HCT116 (cell line): ENCODE data around the gene STK24. TPM values are rescaled to one million over a fixed set of nuclear protein-coding genes. Genes with fewer than 3 reads are reported as not detected.
A peak's percentile ranks its signal among the peaks of the same experiment; 100 is the strongest.

Experiments
- ATAC-seq: fragments of 200-7000 bp; cut with Tn5 transposase; 2 replicates; pipeline ENCODE4 v1.9.1; 2020; ENCODE audit warnings: mild to moderate bottlenecking, moderate library complexity
- BruUV-seq: library from RNA; stranded (reverse); fragments of 400-500 nt; replicated peaks from 2 replicates; lab custom pipeline; 2021; lab: Mats Ljungman, UMichigan
- CTCF ChIA-PET: fragments of 300-600 bp; sonication (Branson Sonifier 250); formaldehyde crosslinking; loops from one replicate; lab custom pipeline; 2021; ENCODE audit warnings: antibody characterized with exemption; lab: Charles Lee
- POLR2A ChIA-PET: fragments of 300-600, 350-600 bp; sonication (Branson Sonifier 250); formaldehyde crosslinking; loops from one replicate; lab custom pipeline; 2021; ENCODE audit warnings: antibody characterized with exemption; lab: Charles Lee
- RAD21 ChIA-PET, 2 experiments: fragments of 300-600 bp; sonication (Branson Sonifier 250); formaldehyde crosslinking; loops; one replicate each; lab custom pipeline; 2023; ENCODE audit warnings: low total read pairs in 2 of 2; ENCODE audit not compliant: uncharacterized antibody in 2 of 2, unreplicated experiment in 2 of 2, low non-redundant PET in 1 of 2; lab: Charles Lee
- DNase-seq: peaks from one replicate; pipeline ENCODE4 v3.0.0-alpha.2; 2010; ENCODE audit warnings: low read depth, low spot score
- H2AFZ ChIP-seq: fragments of 200-600 bp; shearing (Covaris generic), sonication (generic); 2 replicates; pipeline ENCODE4 v1.6.1; 2017; ENCODE audit warnings: low read depth, mixed run types, mixed read lengths, antibody characterized with exemption, low read length; ENCODE audit not compliant: poor library complexity, severe bottlenecking
- H3K27ac ChIP-seq: 2 replicates; pipeline ENCODE4 v1.5.1; 2012; ENCODE audit warnings: low read depth, low read length
- H3K27me3 ChIP-seq: fragments of 200-600 bp; sonication (generic); 2 replicates; pipeline ENCODE4 v1.6.1; 2016; ENCODE audit warnings: mixed run types, low read length, mixed read lengths; ENCODE audit not compliant: insufficient read depth
- H3K36me3 ChIP-seq, 2 experiments: fragments of 200-500 bp in 1 of 2; fragments of 200-600 bp in 1 of 2; sonication (Bioruptor generic) in 1 of 2; sonication (generic) in 1 of 2; 2 replicates each; pipeline versions ENCODE4 v1.5.1 to v1.6.1; 2014 to 2016; ENCODE audit warnings: low read length in 2 of 2, inconsistent platforms in 1 of 2, mixed read lengths in 1 of 2, mixed run types in 1 of 2; ENCODE audit not compliant: insufficient read depth in 2 of 2, control insufficient read depth in 1 of 2
- H3K4me1 ChIP-seq, 2 experiments: fragments of 200-600 bp in 1 of 2; sonication (generic) in 1 of 2; 2 replicates each; pipeline versions ENCODE4 v1.5.1 to v1.6.1; 2012 to 2017; ENCODE audit warnings: low read length in 2 of 2, inconsistent platforms in 1 of 2, mild to moderate bottlenecking in 1 of 2, mixed read lengths in 1 of 2, mixed run types in 1 of 2, moderate library complexity in 1 of 2; ENCODE audit not compliant: insufficient read depth in 2 of 2, control insufficient read depth in 1 of 2
- H3K4me2 ChIP-seq: fragments of 200-600 bp; sonication (generic); 2 replicates; pipeline ENCODE4 v1.6.1; 2017; ENCODE audit warnings: mixed run types, low read length, mixed read lengths
- H3K4me3 ChIP-seq, 2 experiments: fragments of 200-600 bp in 1 of 2; sonication (generic) in 1 of 2; replicated peaks in 1 of 2; 2 replicates each; pipeline ENCODE4 v1.5.1; 2011 to 2016; ENCODE audit warnings: low read length in 2 of 2, control low read depth in 1 of 2, low read depth in 1 of 2, mild to moderate bottlenecking in 1 of 2, mixed read lengths in 1 of 2, mixed run types in 1 of 2
- H3K79me2 ChIP-seq: fragments of 200-600 bp; sonication (generic); 2 replicates; pipeline ENCODE4 v1.6.1; 2017; ENCODE audit warnings: mild to moderate bottlenecking, mixed run types, low read length, moderate library complexity, mixed read lengths; ENCODE audit not compliant: insufficient read depth
- H3K9ac ChIP-seq: fragments of 200-600 bp; sonication (generic); 2 replicates; pipeline ENCODE4 v1.6.1; 2016; ENCODE audit warnings: low read length, mixed read lengths
- H3K9me2 ChIP-seq: fragments of 200-600 bp; sonication (generic), shearing (Covaris generic); 2 replicates; pipeline ENCODE4 v1.6.1; 2017; ENCODE audit warnings: mixed run types, mild to moderate bottlenecking, moderate library complexity; ENCODE audit not compliant: insufficient read depth
- H3K9me3 ChIP-seq, 2 experiments: fragments of 200-500 bp in 1 of 2; fragments of 200-600 bp in 1 of 2; sonication (Bioruptor generic) in 1 of 2; sonication (generic) in 1 of 2; 2 replicates each; pipeline ENCODE4 v1.6.1; 2014 to 2017; ENCODE audit warnings: low read length in 2 of 2, mixed read lengths in 2 of 2, inconsistent platforms in 1 of 2, low read depth in 1 of 2, mild to moderate bottlenecking in 1 of 2, mixed run types in 1 of 2, moderate library complexity in 1 of 2; ENCODE audit not compliant: control insufficient read depth in 1 of 2, insufficient read depth in 1 of 2
- H4K20me1 ChIP-seq: fragments of 200-600 bp; sonication (generic), shearing (Covaris generic); 2 replicates; pipeline ENCODE4 v1.6.1; 2017; ENCODE audit warnings: mixed run types, mild to moderate bottlenecking, moderate library complexity; ENCODE audit not compliant: insufficient read depth
- ATF3 ChIP-seq: IDR thresholded peaks from 2 replicates; pipeline ENCODE4 v1.6.1; 2012
- CBX3 ChIP-seq: IDR thresholded peaks from 2 replicates; pipeline ENCODE4 v1.6.1; 2012; ENCODE audit warnings: low read depth
- CEBPB ChIP-seq: IDR thresholded peaks from 2 replicates; pipeline ENCODE4 v1.6.1; 2012; ENCODE audit warnings: low read depth
- CTCF ChIP-seq, 3 experiments: fragments of 200-600 bp in 1 of 3; sonication (generic) in 1 of 3; IDR thresholded peaks in 2 of 3; conservative IDR thresholded peaks in 1 of 3; 2 replicates each; pipeline ENCODE4 v1.5.1; 2012 to 2017; ENCODE audit warnings: low read depth in 2 of 3, low read length in 2 of 3, antibody characterized with exemption in 1 of 3, borderline replicate concordance in 1 of 3, control low read depth in 1 of 3, mild to moderate bottlenecking in 1 of 3, mixed read lengths in 1 of 3, mixed run types in 1 of 3, moderate library complexity in 1 of 3; ENCODE audit not compliant: insufficient read depth in 1 of 3
- EGR1 ChIP-seq: IDR thresholded peaks from 2 replicates; pipeline ENCODE4 v1.6.1; 2012; ENCODE audit warnings: low read depth
- ELF1 ChIP-seq: IDR thresholded peaks from 2 replicates; pipeline ENCODE4 v1.6.1; 2012; ENCODE audit warnings: low read depth, borderline replicate concordance
- EZH2 ChIP-seq: fragments of 200-600 bp; sonication (generic); IDR thresholded peaks from 2 replicates; pipeline ENCODE4 v1.6.1; 2017; ENCODE audit warnings: antibody characterized with exemption, mixed run types
- EZH2phosphoT487 ChIP-seq: fragments of 200-600 bp; IDR thresholded peaks from 2 replicates; pipeline ENCODE4 v1.6.1; 2018; ENCODE audit warnings: antibody characterized with exemption, borderline replicate concordance
- JUND ChIP-seq: IDR thresholded peaks from 2 replicates; pipeline ENCODE4 v1.6.1; 2012
- MAX ChIP-seq: IDR thresholded peaks from 2 replicates; pipeline ENCODE4 v1.6.1; 2012
- POLR2A ChIP-seq: IDR thresholded peaks from 2 replicates; pipeline ENCODE4 v1.7.0; 2011; ENCODE audit warnings: borderline replicate concordance; ENCODE audit not compliant: insufficient read depth, insufficient read length; ENCODE audit errors: extremely low read depth
- POLR2AphosphoS5 ChIP-seq: IDR thresholded peaks from 2 replicates; pipeline ENCODE4 v1.6.1; 2011; ENCODE audit warnings: mild to moderate bottlenecking, low read depth, low read length, moderate library complexity
- RAD21 ChIP-seq: IDR thresholded peaks from 2 replicates; pipeline ENCODE4 v1.6.1; 2012; ENCODE audit warnings: low read depth, mild to moderate bottlenecking
- REST ChIP-seq: IDR thresholded peaks from 2 replicates; pipeline ENCODE4 v1.6.1; 2012; ENCODE audit warnings: low read depth
- SIN3A ChIP-seq: IDR thresholded peaks from 2 replicates; pipeline ENCODE4 v1.6.1; 2012; ENCODE audit warnings: low read depth
- SP1 ChIP-seq: IDR thresholded peaks from 2 replicates; pipeline ENCODE4 v1.6.1; 2012; ENCODE audit warnings: low read depth
- SRF ChIP-seq: IDR thresholded peaks from 2 replicates; pipeline ENCODE4 v1.6.1; 2012; ENCODE audit warnings: low read depth
- YY1 ChIP-seq: IDR thresholded peaks from 2 replicates; pipeline ENCODE4 v1.6.1; 2011; ENCODE audit warnings: low read length, low read depth, moderate library complexity, mild to moderate bottlenecking; ENCODE audit not compliant: insufficient replicate concordance; ENCODE audit errors: extremely low read depth
- ZBTB33 ChIP-seq: IDR thresholded peaks from 2 replicates; pipeline ENCODE4 v1.6.1; 2011; ENCODE audit warnings: mild to moderate bottlenecking, low read length, moderate library complexity; ENCODE audit not compliant: insufficient replicate concordance; ENCODE audit errors: extremely low read depth
- ZNF274 ChIP-seq: fragments of 200-500 bp; sonication (Bioruptor generic); IDR thresholded peaks from 2 replicates; pipeline ENCODE4 v1.6.1; 2014; ENCODE audit warnings: mild to moderate bottlenecking, low read depth, low read length, inconsistent platforms
- intact Hi-C: fragments of 100-400 bp; cut with micrococcal nuclease; formaldehyde crosslinking; loops from 2 replicates; pipeline ENCODE4 v1.10.0; 2022
- total RNA-seq: library from RNA; stranded (reverse); gene quantifications from one replicate; pipeline ENCODE4 v1.2.1, GENCODE V29; 2021; ENCODE audit not compliant: unreplicated experiment

STK24 gene
- total RNA-seq, 1 experiment from 2014 or later: 137 TPM

- Histone ChIP-seq H3K9me3 (no peaks in the 10 kb centered on the region), H4K20me1 (peaks cover 17% of the 10 kb centered on the region; the same call in 1 of the 2 replicates), H3K36me3 (no peaks in the 10 kb centered on the region), H3K27ac (peak overlapping the region; percentile 80)
- ChIA-PET CTCF (interaction anchor here (1.2 kb wide), 1 partner anchor 75 kb away, joined by 3 read pairs; no protein-coding TSS in a partner anchor), RAD21 (no interaction called here)
- no peak for ATAC-seq
- BruUV-seq: TSS peak; percentile 66
- TF ChIP-seq JUND: no peak
- TF ChIP-seq MAX: no peak
- TF ChIP-seq SRF: no peak
- TF ChIP-seq POLR2A: no peak
- TF ChIP-seq CTCF (IDR thresholded peaks at IDR 0.05 in 2 of 3, conservative IDR thresholded peaks at IDR 0.05 in 1 of 3; ENCODE audit: borderline replicate concordance in 1 of 3, insufficient read depth in 1 of 3, low read depth in 2 of 3, low read length in 2 of 3): no peak
- TF ChIP-seq RAD21: no peak
- TF ChIP-seq ZNF274: no peak
- no peak for TF ChIP-seq ELF1
- TF ChIP-seq CBX3: no peak
- no peak for TF ChIP-seq CEBPB
- TF ChIP-seq EGR1: no peak
- no peak; the same call in 1 of the 2 replicates for TF ChIP-seq POLR2AphosphoS5
- no peak for TF ChIP-seq YY1
- no peak for TF ChIP-seq ATF3
- TF ChIP-seq REST: no peak
- TF ChIP-seq ZBTB33: no peak
- TF ChIP-seq EZH2: no peak
- no peak for TF ChIP-seq SP1
- no peak for TF ChIP-seq SIN3A
- TF ChIP-seq EZH2phosphoT487: no peak
- TF ChIP-seq, all 23 proteins: peak for 0
- intact Hi-C loops: loop anchor here (2.0 kb wide), 1 partner anchor 75 kb away; no protein-coding TSS in a partner anchor
- Histone ChIP-seq H3K4me2 (peak overlapping the region; percentile 96), H3K27me3 (no peaks in the 10 kb centered on the region), H3K79me2 (peaks cover 37% of the 10 kb centered on the region), H3K4me1 (peaks cover 28 to 46% of the 10 kb centered on the region in 2 experiments), H3K9ac (peak overlapping the region; percentile 82), H2AFZ (no peak overlapping the region), H3K4me3 (peak overlapping the region; percentile 66 to 70), H3K9me2 (no peaks in the 10 kb centered on the region)
- no peak for DNase-seq
- POLR2A ChIA-PET: interaction anchor here (1.1 to 1.3 kb wide), 2 partner anchors 75 to 93 kb away, joined by 4 to 5 read pairs; no protein-coding TSS in a partner anchor
These were observed 954 bp upstream of the STK24 start for GRCh38 chr13:98577836-98578285.
